Raji (cell line): Measurements from ENCODE around the gene DOCK3.

ENCODE experiments used
- POLR2A ChIP-seq: IDR thresholded peaks from 2 replicates; pipeline ENCODE4 v1.6.1; 2011; ENCODE audit warnings: low read depth, low read length, control low read depth; ENCODE audit not compliant: insufficient read depth

DOCK3 gene

DNA sequence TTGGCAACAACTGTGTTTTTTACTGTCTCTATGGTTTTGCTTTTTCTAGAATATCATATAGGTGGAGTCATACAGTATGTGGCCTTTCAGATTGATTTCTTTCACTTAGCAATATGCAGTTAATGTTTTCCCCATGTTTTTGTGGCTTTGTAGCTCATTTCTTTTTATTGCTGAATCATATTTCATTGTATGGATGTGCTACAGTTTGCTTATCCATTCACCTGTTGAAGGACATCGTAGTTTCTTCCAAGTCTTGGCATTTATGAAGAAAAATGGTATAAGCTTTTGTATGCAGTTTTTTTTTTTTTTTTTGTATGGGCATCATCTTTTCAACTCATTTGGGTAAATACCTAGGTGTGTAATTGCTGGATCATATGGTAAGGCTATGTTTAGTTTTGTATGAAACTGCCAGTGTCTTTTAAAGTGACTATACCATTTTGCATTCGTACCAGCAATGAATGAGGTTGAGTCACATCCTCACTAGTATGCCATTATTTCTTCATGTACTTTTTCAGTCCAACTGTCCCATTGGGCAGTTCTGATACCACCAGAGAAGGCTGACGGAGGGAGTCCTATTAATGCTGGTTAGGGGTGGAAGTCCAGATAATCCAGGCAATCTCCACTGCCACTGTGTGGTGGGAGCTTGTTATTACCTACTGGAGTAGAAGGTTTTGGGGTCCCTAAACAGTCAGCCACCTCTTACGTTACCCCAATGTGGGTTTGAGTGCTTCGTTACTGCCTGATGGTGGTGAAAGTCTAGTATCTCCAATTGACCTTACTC is 210.5 kb downstream of the DOCK3 start:
- no peak for TF ChIP-seq POLR2A

DNA sequence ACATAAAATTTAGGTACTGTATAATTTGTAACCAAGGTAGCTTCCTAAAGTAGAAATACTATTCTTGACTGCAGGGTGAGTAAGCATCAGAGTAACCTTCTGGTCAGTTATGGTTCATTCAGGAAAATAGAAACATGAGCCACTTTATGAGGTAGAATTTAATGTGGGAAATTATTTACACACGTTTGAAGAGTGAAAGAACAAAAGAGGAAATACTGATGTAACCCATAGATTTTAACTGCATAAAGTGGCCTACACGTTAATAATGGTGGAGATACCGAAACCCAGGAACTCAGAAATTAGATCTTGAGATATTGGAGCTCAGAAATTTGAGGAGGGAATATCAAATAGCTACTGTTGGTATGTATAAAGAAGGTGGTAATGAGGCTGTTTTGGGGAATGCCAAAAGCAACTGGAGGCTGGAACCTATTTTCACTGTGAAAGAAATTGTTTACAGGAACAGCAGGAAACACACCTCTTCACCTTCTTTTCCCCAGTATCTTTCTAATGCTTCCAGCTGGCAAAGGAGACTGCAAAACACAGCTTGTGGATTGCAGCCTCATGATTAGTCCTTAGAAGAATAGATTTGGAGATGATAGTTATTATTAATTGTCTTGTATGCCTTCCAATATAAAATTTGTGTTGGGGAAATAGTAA is 216.1 kb downstream of the DOCK3 start:
- no peak for TF ChIP-seq POLR2A

DNA sequence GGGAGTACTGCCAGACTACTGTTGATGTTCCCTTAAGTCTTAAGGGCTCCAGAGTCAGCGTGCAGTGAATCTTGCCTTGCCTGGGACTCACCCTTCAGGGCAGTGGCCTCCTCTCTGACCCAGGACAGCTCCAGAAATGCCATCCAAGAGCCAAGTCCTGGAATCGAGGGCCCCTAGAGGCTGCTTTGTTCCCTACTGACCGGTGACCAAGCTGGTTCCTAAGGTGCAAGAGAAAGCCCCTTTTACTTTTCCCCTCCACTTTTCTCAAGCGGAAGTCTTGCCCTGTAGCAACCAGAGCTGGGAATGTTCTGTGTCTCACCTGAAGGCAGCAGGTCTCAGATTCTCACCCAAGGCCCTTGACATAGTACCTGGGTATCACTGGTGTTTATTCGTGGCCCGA is 238.0 kb downstream of the DOCK3 start:
- TF ChIP-seq POLR2A: no peak

DNA sequence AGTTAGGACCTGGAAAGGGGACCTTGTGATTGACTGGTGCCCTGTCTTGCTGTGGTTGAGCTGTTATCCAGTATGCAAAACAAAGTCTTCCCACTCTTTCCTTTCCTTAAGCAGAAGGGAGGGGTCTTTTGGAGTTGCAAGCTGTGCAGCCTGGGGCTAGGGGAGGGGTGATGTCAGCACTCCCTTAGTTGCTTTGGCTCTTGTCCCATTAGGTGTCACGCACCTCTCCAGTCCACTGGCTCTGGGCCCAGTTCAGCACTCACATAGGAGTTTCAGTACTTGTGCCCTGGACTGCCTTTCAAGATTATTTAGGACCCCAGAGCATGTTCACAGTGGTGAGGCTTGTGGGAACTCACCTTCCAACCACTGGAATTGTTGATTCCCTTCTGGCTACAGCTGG is 238.5 kb downstream of the DOCK3 start:
- TF ChIP-seq POLR2A: no peak

DNA sequence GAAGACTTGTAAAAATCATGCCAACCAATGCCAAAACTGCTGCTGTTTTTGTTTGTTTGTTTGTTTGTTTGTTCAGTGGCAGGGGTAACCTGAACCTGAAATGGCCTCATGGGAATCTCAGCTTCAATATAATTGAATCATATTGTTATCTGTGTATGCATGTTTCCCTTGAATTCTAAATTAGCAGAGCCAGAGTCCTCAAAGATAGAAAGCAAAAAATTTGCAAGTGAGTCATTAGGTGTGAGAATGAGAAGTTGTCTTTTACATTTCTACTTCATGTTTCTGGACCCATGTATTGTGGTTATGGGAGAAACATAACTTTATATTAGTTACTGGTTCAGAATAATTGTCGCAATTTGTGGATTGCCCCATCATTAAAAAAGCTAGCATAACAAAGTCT is 249.2 kb downstream of the DOCK3 start:
- TF ChIP-seq POLR2A: no peak

DNA sequence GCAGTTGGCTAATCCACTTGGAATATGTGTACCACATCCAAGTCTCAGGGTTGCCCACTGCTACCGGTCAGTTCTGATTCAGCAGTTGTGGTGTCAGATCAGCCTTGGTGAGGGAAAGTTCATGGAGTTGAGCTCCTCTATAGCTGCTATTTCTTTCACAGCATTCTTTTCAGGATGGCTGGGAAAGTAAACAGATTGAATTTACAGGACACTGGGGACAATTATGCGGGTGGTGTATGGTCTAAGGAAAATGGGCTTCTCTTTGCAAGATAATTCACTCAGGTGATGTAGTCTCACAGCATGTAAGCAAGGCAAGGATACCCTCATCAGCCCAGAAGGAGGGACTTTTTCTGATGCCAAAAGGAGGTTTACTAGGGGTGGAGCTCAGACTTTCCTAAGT is 249.9 kb downstream of the DOCK3 start:
- no peak for TF ChIP-seq POLR2A

DNA sequence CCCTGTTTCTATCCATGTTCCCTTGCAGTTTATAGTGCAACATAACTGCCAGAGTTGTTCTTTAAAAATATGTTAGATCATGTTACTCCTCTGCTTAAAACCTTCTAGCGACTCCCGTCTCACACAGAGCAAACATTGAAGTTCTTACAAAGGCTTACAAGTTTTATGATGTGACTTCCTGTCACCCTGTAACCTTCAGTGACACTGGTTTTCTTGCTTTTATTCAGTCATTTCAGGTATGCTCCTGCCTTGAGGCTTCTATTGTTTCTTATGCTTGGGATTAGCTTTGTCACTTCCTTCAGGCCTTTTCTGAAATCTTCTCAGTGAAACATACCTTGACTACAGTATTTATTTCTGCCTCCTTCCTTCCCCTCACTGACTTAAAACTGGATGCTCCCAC is 252.1 kb downstream of the DOCK3 start:
- TF ChIP-seq POLR2A: no peak

DNA sequence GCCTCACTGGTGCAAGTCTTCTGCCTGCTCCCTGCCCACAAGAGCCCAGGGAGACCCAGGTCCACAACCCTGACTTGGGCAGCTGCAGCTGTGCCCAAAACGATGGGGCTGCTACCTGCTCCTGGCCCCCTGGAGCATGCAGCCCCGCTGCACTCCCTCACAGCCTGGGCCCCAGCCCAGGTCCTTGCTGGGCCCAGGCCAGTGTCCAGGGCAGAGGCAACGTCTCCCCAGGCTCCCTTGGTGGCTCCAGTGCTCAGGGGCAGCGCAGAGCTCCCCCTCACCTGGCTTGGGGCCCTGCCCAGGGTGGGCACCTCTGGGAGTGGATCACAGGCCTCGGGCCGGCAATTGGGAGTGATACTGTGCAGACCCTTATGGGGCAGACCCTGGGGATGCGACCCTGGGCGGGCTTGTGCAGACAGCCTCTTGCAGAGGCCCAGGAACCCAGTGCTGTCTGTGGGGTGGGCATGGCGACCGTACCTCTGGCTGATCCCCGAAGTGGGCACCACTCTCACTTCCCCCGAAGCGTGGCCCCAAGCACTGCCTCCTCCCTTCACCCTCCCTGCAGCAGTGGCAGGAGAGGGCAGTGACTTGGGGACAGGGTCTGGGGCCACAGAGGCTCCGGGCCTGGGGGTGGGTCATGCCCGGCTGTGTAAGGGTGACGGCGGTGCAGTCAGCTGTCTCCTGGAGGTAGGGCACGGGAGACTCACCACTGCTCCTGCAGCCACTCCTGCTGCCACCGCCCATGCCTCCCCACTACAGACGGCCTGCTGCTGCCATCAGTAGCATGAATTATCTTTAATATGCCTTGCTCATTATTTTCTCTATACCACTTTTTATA is 255.9 kb downstream of the DOCK3 start:
- no peak for TF ChIP-seq POLR2A

DNA sequence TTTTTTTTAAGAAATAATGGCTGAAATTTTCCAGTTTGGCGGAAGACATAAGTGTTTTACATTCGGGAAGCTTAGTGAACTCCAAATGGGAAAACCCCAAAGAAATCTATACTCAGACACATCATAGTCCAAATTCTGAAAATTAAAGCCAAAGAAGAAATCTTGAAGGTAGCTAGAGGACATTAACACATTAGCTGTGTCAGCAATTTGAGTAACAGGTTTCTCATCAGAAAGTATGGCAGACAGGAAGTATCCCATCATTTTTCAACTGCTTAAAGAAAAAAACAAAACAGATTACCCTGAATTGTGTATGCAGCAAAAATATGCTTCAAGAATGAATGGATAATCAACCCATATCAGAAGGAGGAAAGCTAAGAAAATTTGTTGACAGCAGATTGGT is 261.7 kb downstream of the DOCK3 start:
- no peak for TF ChIP-seq POLR2A

DNA sequence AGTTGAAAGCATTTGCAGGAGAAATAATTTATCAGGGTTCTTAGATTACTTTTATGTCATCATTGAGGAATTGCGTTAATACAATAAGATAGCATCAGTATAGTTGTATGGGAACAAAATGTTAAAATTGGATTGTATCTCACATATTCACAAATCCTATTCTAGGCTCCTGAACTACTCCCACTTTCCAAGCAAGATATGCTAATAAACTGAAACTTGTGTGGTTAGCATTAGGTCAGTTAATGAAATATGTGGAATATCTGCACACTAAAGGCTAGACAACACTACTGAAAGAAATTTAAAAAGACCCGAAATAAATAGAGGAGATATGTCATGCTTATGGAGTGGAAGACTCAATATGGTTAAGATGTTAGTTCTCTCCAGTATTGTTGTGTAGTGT is 272.7 kb downstream of the DOCK3 start:
- TF ChIP-seq POLR2A: no peak

DNA sequence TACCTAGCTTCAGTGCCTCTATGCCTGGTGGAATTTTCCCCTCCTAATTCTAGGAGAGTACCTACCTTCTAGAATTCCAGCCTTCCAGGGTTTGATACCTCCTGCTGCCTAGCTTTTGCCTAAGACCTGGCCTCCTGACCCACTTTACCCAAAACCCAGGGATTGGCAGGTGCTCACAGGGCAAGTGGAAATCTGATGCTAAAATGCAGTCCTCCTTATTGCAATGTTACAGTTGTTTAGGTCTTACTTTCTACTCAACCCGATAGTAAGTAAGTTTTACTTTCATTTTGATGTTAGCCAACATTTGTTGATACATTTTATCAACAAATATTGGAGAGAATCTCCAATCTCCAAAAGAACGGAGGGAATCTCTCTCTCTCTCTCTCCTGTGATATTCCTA is 275.9 kb downstream of the DOCK3 start:
- no peak for TF ChIP-seq POLR2A

DNA sequence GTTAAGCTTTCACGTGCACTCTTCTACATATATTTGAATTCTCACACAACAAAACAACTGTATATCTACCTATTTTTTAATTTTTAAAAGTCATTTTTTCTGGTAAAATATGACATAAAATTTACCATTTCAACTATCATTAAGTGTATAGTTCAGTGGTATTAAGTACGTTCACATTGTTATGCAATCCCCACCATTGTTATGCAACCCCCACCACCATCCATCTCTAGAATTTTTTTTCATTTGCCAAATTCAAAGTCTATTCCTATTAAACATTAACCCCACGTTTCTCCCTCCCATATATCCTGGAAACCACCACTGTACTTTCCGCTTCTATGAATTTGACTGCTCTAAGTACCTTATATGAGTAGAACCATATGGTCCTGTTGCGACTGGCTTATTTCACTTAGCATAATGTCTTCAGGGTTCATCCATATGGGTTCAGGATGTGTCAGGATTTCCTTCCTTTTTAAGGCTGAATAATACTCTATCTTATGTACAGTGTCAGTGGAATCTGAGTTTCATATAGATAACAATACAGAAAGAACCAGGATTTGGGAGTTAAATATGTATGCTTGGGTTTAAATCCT is 279.2 kb downstream of the DOCK3 start:
- no peak for TF ChIP-seq POLR2A

DNA sequence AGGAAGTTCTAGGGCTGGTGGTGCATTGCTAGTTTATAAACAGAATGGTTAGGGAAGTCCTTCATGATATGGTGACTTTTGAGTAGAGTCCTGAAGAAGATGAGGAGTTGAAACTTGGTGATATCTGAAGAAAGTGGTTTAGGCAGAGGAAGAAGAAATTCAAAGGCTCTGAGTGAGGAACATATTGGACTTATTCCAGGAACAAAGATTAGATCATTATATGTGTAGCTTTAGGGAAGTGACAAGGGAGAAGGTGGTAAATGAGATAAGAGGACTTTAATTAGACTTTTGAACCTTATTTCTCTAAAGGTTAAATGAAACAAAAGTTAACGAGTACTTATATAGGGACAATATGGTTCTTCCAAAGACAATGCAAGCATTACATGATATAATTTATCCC is 286.7 kb downstream of the DOCK3 start:
- TF ChIP-seq POLR2A: no peak

DNA sequence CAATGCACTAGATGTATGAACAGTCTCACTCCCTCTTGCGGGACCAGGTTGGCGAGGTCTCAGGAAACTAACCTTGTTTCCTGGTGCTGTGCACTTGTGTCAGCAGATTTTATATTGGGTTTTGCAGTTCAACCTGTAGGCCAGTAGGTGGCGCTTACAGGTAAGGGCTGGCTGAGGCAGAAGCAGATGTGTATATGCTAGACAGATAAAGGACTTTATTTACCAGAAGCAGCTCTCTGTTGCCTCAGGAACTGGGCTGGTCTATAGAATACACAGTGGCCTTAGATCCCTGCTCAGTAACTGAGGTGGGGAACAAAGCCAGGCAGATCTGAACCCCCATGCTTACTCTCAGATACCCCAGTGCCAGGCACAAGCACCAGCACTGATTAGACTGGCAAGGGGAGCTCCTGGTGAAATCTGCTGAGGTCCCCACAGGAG is 296.8 kb downstream of the DOCK3 start:
- TF ChIP-seq POLR2A: no peak

DNA sequence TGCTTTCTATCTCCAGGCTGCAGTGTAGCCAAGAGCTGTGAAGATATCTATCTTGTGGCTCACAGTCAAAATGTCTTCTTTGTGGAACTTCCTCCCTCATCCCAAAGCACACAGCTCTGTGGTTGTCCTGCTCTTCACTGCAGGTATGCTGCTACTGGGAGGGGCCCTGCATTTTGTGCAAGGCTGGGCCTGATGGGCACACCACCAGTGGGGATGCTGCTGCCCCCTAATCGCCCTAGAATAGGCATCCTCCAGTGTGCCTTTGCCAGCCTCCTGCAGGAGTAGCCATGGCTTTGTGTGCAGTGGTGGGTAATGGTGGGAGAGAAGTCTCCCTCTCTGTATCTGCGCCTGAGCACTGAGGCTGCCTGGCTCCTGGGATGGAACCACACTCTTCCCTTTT is 297.3 kb downstream of the DOCK3 start:
- TF ChIP-seq POLR2A: no peak
